Neural progenitor cell (in vitro differentiated cells): ENCODE measurements around the gene ATOH1. TPM values are rescaled to one million over a fixed set of nuclear protein-coding genes. Genes with fewer than 3 reads are reported as not detected.

Experiments
- DNase-seq: peaks from one replicate; pipeline ENCODE4 v3.0.0-alpha.2; 2016; ENCODE audit warnings: low spot score
- H2AFZ ChIP-seq: fragments of 200-600 bp; sonication (generic); replicated peaks from 2 replicates; pipeline ENCODE4 v1.6.1; 2016; ENCODE audit warnings: antibody characterized with exemption
- H3F3A ChIP-seq: fragments of 200-600 bp; sonication (generic); 2 replicates; pipeline ENCODE4 v1.6.1; 2016; ENCODE audit warnings: antibody characterized with exemption, low read depth
- H3K27ac ChIP-seq: fragments of 200-600 bp; sonication (generic); 2 replicates; pipeline ENCODE4 v1.5.1; 2016; ENCODE audit warnings: mild to moderate bottlenecking
- H3K27me3 ChIP-seq: fragments of 200-600 bp; sonication (generic); 2 replicates; pipeline ENCODE4 v1.6.1; 2016; ENCODE audit warnings: mild to moderate bottlenecking, moderate library complexity
- H3K36me3 ChIP-seq: fragments of 200-600 bp; sonication (generic); 2 replicates; pipeline ENCODE4 v1.5.1; 2016
- H3K4me1 ChIP-seq: fragments of 200-600 bp; sonication (generic); 2 replicates; pipeline ENCODE4 v1.6.1; 2016; ENCODE audit warnings: mixed run types
- H3K4me2 ChIP-seq: fragments of 200-600 bp; sonication (generic); 2 replicates; pipeline ENCODE4 v1.6.1; 2016
- H3K4me3 ChIP-seq: fragments of 200-600 bp; sonication (generic); 2 replicates; pipeline ENCODE4 v1.5.1; 2016
- H3K79me2 ChIP-seq: fragments of 200-600 bp; sonication (generic); 2 replicates; pipeline ENCODE4 v1.6.1; 2016; ENCODE audit warnings: low read depth
- H3K9ac ChIP-seq: fragments of 200-600 bp; sonication (generic); 2 replicates; pipeline ENCODE4 v1.6.1; 2016
- H3K9me3 ChIP-seq: fragments of 200-600 bp; sonication (generic); 2 replicates; pipeline ENCODE4 v1.5.1; 2016; ENCODE audit warnings: low read depth
- H4K20me1 ChIP-seq: fragments of 200-600 bp; sonication (generic); 2 replicates; pipeline ENCODE4 v1.6.1; 2016; ENCODE audit warnings: low read depth
- H3K27ac Mint-ChIP-seq: 3 replicates; pipeline ENCODE4 v1.8.0; 2021; ENCODE audit warnings: mixed read lengths
- H3K27me3 Mint-ChIP-seq: 2 replicates; pipeline ENCODE4 v1.8.0; 2022; ENCODE audit warnings: low read depth, mild to moderate bottlenecking, inconsistent platforms, moderate library complexity, mixed read lengths; ENCODE audit not compliant: insufficient read depth
- H3K36me3 Mint-ChIP-seq: 3 replicates; pipeline ENCODE4 v1.8.0; 2021; ENCODE audit warnings: mixed read lengths
- H3K4me1 Mint-ChIP-seq: 3 replicates; pipeline ENCODE4 v1.8.0; 2021; ENCODE audit warnings: mixed read lengths
- H3K4me3 Mint-ChIP-seq: 3 replicates; pipeline ENCODE4 v1.8.0; 2021; ENCODE audit warnings: mild to moderate bottlenecking, moderate library complexity, mixed read lengths
- H3K9me3 Mint-ChIP-seq: 3 replicates; pipeline ENCODE4 v1.8.0; 2020; ENCODE audit warnings: mixed read lengths
- EZH2 ChIP-seq: fragments of 200-600 bp; sonication (generic); IDR thresholded peaks from 2 replicates; pipeline ENCODE4 v1.6.1; 2017; ENCODE audit warnings: antibody characterized with exemption, mild to moderate bottlenecking, moderate library complexity
- EZH2phosphoT487 ChIP-seq: fragments of 200-600 bp; sonication (generic); IDR thresholded peaks from 2 replicates; pipeline ENCODE4 v1.6.1; 2017; ENCODE audit warnings: antibody characterized with exemption
- small RNA-seq: library from RNA; depleted of rRNA; stranded (forward); fragments of <200 nt; gene quantifications from one replicate; pipeline ENCODE3, GENCODE V24; 2015
- total RNA-seq: library from RNA; depleted of rRNA; stranded (reverse); fragments of >200 nt; gene quantifications from 2 replicates; pipeline ENCODE4 v1.2.3, GENCODE V29; 2015; ENCODE audit warnings: low replicate concordance
- TF ChIP-seq, protein P1 (sequence below): fragments of 200-600 bp; sonication (generic); IDR thresholded peaks from 2 replicates; pipeline ENCODE4 v1.5.1; 2017; ENCODE audit warnings: antibody characterized with exemption, mild to moderate bottlenecking

Gene ATOH1
- total RNA-seq, 1 donor from 2014 or later, result not detected

- Histone ChIP-seq H2AFZ (no peak overlapping the region), H4K20me1 (no peaks in the 10 kb centered on the region), H3K27ac (no peak overlapping the region), H3K4me2 (peak overlapping the region; percentile 57), H3F3A (no peaks in the 10 kb centered on the region), H3K4me3 (no peak overlapping the region), H3K9ac (no peak overlapping the region), H3K9me3 (no peaks in the 10 kb centered on the region), H3K36me3 (no peaks in the 10 kb centered on the region), H3K4me1 (peaks cover 14% of the 10 kb centered on the region), H3K79me2 (no peaks in the 10 kb centered on the region), H3K27me3 (no peaks in the 10 kb centered on the region)
- no peaks in the 10 kb centered on the region for H3K36me3 Mint-ChIP-seq
- peak overlapping the region; percentile 78 for H3K27ac Mint-ChIP-seq
- H3K9me3 Mint-ChIP-seq, result no peaks in the 10 kb centered on the region
- no peak for TF ChIP-seq EZH2phosphoT487
- TF ChIP-seq EZH2, result no peak
- TF ChIP-seq, protein P1, sequence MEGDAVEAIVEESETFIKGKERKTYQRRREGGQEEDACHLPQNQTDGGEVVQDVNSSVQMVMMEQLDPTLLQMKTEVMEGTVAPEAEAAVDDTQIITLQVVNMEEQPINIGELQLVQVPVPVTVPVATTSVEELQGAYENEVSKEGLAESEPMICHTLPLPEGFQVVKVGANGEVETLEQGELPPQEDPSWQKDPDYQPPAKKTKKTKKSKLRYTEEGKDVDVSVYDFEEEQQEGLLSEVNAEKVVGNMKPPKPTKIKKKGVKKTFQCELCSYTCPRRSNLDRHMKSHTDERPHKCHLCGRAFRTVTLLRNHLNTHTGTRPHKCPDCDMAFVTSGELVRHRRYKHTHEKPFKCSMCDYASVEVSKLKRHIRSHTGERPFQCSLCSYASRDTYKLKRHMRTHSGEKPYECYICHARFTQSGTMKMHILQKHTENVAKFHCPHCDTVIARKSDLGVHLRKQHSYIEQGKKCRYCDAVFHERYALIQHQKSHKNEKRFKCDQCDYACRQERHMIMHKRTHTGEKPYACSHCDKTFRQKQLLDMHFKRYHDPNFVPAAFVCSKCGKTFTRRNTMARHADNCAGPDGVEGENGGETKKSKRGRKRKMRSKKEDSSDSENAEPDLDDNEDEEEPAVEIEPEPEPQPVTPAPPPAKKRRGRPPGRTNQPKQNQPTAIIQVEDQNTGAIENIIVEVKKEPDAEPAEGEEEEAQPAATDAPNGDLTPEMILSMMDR, result no peak
- H3K27me3 Mint-ChIP-seq, result no peaks in the 10 kb centered on the region
- no peak overlapping the region for H3K4me3 Mint-ChIP-seq
- peak; percentile 6 for DNase-seq
- peaks cover 13% of the 10 kb centered on the region for H3K4me1 Mint-ChIP-seq
Measured at GRCh38 chr4:93876754-93877153, 48.2 kb downstream of the ATOH1 start.

GRCh38 chr4:93878566-93878965 lies 50.0 kb downstream of the ATOH1 start:
- no peak for DNase-seq
- peaks cover 14% of the 10 kb centered on the region for H3K4me1 ChIP-seq
- Mint-ChIP-seq H3K27me3 (no peaks in the 10 kb centered on the region), H3K27ac (no peak overlapping the region), H3K9me3 (no peaks in the 10 kb centered on the region), H3K36me3 (no peaks in the 10 kb centered on the region), H3K4me1 (peaks cover 13% of the 10 kb centered on the region), H3K4me3 (no peak overlapping the region)
- no peaks in the 10 kb centered on the region for H3K9me3 ChIP-seq
- H4K20me1 ChIP-seq, result no peaks in the 10 kb centered on the region
- TF ChIP-seq EZH2phosphoT487 (no peak), EZH2 (no peak)
- TF ChIP-seq, protein P1, result no peak
- no peak overlapping the region for H3K27ac ChIP-seq
- H3F3A ChIP-seq, result no peaks in the 10 kb centered on the region
- H3K4me2 ChIP-seq, result no peak overlapping the region
- H3K27me3 ChIP-seq, result no peaks in the 10 kb centered on the region
- H3K9ac ChIP-seq, result no peak overlapping the region
- no peak overlapping the region for H2AFZ ChIP-seq
- no peaks in the 10 kb centered on the region for H3K79me2 ChIP-seq
- H3K4me3 ChIP-seq, result no peak overlapping the region
- no peaks in the 10 kb centered on the region for H3K36me3 ChIP-seq

DNA sequence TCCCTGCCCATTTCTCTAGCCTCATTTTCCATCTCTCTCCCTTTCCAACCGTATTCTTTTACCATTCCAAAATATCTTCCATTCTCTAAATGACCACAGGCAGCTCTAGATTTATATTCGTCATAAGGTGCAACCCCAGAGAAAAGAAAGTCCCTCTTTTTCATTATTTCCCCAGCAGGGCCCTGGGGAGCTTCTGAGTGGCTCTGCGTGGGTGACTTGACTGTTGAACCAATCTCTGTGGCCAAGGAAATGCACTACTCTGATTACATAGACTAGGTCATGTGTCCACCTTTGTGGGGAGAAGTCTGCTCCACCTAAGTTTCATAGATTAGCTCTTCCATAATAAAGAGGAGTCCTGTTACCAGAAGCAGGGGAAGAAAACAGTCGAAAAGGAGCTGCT lies 51.4 kb downstream of the ATOH1 start:
- Mint-ChIP-seq H3K27ac (no peak overlapping the region), H3K4me3 (no peak overlapping the region), H3K9me3 (no peaks in the 10 kb centered on the region), H3K4me1 (peaks cover 13% of the 10 kb centered on the region), H3K27me3 (no peaks in the 10 kb centered on the region), H3K36me3 (no peaks in the 10 kb centered on the region)
- DNase-seq, result no peak
- Histone ChIP-seq H3K79me2 (no peaks in the 10 kb centered on the region), H3K27me3 (no peaks in the 10 kb centered on the region), H3K4me3 (no peak overlapping the region), H3K4me2 (no peak overlapping the region), H3F3A (no peaks in the 10 kb centered on the region), H3K9me3 (no peaks in the 10 kb centered on the region), H2AFZ (no peak overlapping the region), H3K4me1 (peaks cover 14% of the 10 kb centered on the region), H4K20me1 (no peaks in the 10 kb centered on the region), H3K36me3 (no peaks in the 10 kb centered on the region), H3K27ac (no peak overlapping the region), H3K9ac (no peak overlapping the region)
- TF ChIP-seq EZH2 (no peak), EZH2phosphoT487 (no peak)
- TF ChIP-seq, protein P1, result no peak

Small RNA genes within 50 kb of the gene (small RNA-seq; reads per million reads assigned to genes)
- not detected for gene RNA5SP164
